GM21528 (cell line): ENCODE data around the gene HSPA4.

Experiments used
- ATAC-seq: cut with Tn5 transposase; IDR thresholded peaks from one replicate; pipeline ENCODE4 v1.9.1; 2021; ENCODE audit warnings: mild to moderate bottlenecking, moderate library complexity; ENCODE audit not compliant: unreplicated experiment, low FRiP score

The HSPA4 gene

DNA sequence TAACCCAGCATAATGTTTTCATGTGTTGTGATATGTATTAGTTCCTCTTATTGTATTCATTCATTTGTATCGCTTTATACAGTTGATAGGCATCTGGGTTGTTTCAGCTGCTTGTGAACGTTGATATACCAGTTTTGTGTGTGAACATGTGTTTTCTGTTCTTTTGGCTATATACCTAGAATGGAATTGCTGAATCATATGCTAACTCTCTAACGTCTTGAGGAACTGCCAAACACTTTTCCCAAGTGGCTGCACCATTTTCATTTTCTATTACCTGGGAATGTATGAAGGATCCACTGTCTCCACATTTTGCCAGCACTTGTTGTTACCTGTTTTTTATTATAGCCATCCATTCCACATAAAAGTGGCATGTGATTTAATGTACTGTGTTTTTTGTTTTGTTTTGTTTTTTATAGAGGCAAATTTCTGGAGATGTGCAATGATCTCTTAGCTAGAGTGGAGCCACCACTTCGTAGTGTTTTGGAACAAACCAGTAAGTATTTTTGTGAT lies 34.6 kb downstream of the HSPA4 start:
- no peak for ATAC-seq

DNA sequence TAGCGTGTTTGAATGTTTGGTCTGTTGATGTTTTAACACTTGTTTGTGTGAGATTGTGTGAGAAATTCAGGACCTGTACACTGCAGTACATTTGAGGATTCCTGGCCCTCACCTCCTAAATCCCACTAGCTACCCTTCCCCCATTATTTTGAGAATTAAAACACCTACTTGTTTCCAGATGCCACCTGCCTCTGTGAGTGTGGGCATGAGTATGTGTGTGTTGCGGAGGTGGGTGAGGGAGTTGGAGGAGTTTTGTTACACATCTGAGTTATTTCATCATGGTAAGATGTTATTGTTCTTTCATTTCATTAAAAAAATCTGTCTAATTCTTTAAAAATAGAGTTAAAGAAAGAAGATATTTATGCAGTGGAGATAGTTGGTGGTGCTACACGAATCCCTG lies 36.3 kb downstream of the HSPA4 start:
- no peak for ATAC-seq

DNA sequence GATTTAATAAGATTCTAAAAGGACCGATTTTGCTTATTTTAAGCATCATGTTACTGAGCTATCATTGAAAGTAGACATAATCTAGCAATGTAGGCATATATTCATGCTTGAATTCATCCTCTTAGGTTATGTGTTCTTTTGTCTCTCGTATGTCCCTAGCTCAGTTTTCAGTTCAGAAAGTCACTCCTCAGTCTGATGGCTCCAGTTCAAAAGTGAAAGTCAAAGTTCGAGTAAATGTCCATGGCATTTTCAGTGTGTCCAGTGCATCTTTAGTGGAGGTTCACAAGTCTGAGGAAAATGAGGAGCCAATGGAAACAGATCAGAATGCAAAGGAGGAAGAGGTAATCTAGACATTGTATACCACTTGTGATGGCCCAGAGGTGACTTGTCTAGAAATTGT lies 39.2 kb downstream of the HSPA4 start:
- no peak for ATAC-seq

DNA sequence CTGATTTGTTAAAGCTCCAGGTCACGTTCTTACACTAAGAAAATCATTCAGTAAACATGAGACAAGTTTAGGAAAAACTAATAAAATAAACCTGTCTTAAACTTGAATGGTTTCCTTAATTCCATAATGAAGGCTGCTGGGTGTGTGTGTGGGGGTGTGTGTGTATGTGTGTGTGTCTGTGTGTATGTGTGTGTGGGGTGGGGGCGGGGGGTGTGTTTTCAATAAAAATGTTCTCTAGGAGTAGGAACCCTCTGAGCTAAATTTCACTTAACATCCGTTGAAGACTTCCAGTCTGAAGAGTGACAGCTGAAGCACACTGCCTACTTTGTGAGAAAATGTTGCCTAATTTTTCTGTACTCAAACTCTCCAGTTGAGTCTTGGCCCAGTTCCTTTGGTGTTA lies 54.5 kb downstream of the HSPA4 start:
- ATAC-seq: no peak

DNA sequence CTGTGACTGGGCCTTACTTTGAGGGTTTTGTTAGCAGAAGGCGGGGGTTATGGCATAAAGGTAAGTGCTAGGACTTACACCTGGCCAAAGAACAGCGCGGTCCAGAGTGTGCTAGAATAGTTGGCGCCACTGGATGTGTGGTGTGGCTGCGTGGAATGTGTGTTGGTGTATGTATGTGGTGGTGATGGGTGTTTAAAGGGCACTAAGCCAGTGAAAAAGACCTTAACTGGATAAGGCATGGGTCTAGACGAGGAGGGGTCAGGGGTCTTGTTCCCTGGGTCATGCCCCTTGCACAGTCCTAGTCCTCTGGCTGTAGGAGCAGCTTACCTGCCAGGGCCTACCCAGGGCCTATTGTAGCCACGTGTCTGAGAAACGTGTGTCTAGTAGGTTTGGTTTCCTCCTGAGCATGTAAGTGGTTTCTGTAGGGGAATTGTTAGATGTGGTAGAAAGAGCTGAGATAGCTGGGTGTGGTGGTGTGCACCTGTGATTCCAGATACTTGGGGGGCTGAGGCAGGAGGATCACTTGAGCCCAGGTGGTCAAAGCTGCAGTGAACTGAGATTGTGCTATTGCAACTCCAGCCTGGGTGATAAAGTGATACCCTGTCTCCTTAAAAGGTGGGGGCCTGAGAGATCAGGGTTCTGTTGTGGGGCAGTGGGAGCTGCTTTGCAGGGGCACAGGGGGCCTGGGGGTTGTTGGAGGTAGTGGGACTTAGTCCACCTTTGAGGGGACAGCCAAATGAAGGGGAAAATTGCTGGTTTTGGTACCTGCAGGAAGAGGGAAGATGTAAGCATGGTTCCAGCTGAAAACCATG lies 55.2 kb downstream of the HSPA4 start:
- ATAC-seq: no peak

DNA sequence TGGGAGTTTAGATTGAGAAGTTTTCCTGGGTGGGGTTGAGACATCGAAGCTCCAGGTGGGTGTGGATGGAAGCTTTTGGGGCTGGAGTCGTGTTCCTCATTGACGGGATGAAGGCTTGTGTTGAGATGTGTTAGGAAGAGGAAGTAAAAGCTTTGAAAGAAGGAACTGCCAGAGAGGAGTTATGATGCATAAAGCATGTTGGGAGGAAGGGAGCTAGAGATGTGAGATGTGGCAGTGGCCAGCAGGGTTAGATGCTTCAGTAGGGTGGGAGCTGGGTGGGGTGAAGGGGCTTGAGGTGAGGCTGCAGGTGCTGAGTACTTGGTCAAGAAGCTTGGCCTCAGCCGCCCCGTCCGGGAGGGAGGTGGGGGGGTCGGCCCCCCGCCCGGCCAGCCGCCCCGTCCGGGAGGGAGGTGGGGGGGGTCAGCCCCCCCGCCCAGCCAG lies 56.7 kb downstream of the HSPA4 start:
- ATAC-seq: no peak

DNA sequence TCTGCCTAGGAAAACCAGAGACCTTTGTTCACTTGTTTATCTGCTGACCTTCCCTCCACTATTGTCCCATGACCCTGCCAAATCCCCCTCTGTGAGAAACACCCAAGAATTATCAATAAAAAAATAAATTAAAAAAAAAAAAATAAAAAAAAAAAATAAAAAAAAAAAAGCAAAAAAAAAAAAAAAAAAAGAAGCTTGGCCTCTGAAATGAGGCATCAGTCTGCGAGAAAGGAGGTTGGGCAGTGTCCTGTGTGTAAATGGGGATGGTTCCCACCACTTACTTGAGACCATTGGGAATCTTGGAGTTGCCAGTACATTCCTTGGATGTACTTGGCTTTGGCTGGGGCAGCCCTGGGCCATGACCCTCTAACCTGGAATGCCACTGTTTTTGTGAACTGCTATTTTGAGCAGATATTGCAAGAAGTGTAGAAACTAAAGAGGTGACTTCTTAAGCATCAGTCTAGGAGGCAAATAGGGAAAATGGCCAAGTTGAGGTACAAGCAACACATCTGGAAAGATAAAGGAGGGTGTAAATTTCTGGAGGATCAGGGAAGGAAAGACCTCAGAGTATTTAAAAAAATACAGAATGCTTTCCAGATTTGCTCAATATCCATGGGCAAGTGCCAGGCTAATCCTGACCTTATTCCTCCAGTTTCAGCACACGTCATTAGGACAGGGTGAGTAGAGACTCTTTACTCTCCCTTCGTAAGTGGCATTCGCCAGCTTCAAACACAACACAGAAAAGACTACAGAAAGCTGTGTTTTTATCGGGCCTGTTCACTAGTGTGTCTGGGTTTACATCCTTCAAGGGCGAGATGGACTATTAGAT lies 58.1 kb downstream of the HSPA4 start:
- no peak for ATAC-seq

DNA sequence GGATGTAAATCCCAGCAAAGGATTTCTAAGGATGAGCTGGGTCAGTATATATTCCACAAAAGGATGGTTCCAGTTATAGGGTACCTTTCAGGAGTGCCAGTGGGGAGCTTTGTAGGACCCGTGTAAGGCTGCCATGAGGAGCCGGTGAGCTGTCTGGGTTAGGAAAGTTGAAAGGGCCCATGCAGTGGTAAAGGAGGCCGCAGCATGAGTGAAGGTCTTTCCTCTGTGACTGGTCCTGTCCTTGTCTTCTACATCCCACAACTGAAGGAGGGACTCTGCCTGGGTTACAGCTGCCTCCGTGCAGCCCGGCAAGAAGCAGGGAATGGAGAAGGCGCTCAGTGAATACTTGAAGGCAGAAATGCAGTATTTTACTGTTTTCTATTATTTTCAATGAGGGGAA lies 58.9 kb downstream of the HSPA4 start:
- ATAC-seq: no peak

DNA sequence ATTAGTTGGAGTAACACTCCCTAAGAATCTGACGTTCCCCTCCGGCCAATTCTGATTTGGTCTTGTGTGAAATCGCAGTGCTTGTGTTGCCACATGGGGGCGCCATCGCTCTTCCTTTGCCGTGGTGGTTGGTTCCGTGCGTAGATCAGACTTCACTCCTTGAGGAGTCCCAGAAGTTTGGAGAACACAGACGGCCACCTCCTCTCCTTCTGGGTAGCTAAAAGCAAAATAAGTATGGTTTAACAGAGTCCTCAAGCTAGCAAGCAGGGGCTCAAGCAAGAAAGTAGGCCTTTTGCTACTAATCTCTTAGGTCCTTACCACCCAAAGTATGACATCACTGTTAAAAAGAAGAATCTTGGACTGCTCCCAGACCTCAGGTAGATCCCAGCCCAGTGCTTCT lies 59.5 kb downstream of the HSPA4 start:
- no peak for ATAC-seq

DNA sequence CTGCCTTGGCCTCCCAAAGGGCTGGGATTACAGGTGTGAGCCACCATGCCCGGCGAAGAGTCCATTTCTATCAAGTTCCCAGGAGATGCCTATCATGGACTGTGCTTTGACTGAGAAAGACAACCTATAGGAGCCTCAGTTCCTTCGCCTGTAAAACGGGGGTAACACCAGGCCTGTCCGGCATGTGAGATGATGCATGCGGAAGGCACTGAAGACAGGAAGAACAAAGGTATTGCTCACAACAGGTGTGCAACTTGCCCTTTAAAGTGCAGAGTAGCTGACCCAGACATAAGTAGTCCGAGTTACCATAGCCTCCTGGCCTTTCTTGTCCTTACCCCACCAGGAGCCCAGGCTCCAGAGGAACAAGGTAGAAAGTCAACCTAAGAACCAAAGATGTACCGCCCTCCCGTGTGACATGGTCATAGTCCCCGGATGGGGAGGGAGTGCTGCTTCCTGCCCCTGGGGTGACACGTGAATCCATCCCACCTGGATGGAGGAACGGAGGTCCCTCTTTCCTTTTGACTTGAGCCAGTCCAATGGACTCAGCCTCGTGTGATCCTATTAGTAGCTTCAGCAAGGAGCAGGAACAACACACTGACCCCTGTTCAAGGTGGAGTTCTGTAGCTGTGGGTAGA lies 60.3 kb downstream of the HSPA4 start:
- ATAC-seq: no peak

DNA sequence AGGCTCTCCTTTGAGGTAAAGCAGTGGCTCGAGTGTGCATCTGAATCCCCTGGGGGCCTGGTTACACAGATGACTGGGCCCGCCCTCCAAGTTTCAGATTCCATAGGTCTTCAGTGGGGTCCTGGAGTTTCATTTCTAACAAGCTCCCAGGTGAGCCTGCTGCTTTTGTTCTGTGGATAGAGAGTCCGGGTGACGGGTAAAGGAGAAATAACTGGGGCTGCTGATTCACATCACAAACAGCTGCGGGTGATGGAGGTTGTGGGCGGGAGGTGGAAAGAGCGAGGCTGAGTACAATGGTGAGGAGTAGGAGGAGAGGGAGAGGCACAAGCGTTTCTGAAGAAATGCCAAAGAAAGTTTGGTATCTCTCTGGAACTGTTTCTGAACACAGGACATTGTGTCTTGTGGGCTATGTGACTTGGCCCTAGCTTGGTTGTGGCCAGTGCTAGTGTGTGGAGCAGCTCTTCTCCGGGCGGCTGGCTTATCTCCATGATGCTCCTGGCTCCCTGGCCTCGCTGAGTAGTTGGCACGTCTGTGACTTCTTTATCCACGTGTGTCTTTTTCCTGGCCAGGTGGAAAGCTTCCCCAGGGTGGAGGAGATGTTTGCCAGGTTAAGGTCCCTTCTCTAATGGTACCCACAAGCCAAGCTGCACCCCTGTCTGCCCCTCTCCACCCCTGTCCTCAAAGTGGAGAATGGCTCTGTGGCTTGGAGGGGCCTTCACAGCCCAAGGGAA lies 61.7 kb downstream of the HSPA4 start:
- no peak for ATAC-seq

DNA sequence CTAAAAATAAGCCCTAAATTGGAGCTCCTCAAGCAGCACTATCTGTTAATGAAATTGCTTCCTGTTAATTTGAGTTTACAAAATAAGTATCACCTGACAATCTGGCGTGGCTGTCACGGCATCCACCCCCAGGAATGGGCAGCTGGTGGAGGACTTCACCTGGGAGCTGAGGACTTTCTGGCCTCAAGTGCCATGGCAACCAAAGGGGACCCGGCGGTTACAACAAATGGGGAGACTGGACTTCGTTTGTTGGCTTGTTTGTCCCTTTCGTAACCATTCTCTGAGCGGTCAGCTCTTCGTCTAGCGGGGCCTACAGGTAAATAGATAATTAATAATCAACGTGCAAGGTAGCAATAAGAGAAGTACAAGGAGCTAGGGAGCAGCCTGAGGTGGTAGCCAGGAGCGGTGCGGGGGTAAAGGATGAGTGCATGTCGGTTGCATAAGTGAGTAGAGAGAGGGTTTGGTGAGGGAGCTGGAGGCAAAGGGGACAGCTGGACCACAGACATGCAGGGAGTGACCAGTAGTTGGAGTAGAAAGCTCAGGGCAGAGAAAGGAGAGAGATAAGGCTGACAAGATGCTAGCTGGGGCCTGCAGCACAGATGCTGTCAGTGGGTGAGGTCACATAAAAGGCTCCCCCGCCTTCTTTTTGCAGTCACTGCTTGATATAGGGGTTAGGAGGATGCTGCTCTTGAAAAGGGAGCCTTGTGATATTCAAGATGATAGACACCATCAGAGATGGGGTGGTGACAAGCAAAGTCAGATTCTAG lies 62.5 kb downstream of the HSPA4 start:
- no peak for ATAC-seq

DNA sequence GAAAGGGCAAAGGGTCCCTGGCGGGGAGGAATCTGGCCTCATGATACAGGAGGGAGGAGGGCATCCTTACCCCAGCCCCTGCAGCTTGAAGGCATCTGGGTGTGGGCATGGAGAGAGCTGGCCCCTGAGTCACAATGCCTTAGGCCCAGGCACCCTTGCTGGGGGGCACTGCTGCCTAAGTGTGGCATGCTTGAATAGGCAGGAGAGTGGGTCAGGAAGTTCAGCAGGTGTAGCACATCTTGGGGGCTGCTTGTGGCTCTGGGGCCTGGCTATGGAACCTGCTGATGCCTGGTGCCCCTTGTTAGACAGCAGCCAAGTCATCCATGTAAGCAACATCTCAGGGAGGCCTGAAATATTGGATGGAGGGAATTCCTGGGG lies 63.1 kb downstream of the HSPA4 start:
- ATAC-seq: no peak

DNA sequence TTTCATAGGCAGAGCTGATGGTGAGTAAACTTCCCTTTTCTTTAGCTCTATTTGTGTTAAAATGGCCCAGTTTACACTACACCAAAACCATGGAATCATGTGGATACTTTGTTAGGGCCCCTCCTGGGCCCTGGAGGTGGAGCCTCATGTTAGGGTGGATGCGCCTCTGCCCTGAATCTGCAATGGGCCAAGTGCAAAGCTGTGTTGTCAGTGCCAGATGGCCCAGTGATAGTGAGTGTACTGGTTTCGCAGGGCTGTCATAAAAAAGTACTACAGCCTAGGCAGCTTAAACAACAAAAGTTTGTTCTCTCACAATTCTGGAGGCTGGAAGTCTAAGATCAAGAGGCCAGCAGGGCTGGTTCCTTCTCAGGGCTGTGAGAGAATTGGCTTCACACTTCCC lies 64.8 kb downstream of the HSPA4 start:
- ATAC-seq: no peak

DNA sequence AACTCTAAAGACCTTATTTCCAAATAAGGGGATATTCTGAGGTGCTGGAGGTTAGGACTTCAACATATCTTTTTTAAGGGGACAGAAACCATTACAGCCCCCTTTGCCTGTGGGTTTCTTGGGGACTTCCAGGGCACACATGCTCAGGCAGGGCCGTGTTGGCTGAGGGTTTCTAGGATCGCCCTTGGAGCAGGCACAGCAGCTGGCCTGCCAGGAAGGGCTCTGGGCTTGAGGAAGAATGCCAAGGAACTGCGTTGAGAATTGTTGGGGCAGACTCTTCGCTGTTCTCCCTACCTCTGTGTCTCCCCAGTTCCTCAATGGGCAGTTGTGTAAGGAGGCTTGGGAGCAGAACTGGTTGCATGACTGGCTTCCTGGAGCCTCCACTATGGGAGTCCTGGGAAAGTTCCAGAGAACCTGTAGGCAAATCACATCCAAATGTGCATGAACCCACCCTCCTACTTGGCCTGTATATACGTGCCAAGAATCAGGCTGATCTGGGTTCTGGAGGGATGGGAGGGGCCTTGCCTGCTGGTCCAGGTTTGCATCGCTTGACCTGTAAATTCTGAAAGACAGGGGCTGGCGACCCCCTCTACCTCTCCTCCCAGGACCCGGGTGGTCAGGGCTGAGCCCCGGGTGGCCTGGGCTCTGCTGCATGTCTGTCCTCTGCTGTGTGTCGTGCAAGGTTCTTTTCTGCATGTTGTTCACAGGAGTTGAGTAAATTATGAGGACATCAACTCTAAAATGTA lies 65.5 kb downstream of the HSPA4 start:
- ATAC-seq: no peak

DNA sequence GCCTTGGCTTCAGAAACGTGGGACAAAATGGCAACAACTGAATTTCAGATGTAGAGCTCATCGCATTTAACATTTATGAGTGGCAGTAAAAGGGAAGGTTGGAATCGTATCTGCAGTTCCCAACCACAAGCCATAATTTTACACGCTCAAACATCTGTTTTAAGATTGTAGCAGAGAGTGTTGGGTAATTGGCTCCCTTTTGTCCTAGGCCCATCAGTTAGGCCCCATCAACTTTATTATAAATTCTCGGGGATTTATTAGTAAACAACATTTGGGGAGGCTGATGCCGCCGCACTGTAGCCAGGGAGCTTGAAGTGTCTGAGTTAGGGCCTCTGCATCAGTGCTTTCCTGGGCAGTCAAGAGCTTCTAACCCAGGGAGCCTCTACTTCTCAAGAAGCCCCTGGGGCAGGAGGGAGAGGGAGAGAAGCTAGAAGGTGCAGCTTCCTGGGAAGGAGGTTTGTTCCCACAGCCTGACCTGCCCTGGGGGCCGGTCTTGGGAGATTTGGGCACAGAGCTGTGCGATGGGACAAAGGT lies 66.2 kb downstream of the HSPA4 start:
- ATAC-seq: no peak

DNA sequence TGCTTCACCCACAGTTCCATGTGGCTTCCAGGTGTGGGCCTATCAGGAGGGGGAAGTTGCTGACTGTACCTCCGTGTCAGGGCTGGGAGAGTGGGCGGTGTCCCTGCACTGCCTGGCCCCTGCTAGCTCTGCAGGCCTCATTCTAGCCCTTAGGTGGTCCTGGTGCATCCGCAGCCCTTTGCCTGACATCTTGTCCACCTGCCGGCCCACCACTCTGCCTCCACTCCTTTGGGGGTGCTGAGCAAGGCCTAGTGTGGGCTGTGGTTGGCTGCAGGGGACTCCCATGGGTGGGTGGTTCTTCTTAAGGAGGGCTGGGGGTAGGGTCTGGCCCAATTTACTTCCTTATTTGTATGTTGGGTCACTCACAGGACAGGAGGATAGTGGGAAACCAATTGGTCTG lies 66.9 kb downstream of the HSPA4 start:
- no peak for ATAC-seq

DNA sequence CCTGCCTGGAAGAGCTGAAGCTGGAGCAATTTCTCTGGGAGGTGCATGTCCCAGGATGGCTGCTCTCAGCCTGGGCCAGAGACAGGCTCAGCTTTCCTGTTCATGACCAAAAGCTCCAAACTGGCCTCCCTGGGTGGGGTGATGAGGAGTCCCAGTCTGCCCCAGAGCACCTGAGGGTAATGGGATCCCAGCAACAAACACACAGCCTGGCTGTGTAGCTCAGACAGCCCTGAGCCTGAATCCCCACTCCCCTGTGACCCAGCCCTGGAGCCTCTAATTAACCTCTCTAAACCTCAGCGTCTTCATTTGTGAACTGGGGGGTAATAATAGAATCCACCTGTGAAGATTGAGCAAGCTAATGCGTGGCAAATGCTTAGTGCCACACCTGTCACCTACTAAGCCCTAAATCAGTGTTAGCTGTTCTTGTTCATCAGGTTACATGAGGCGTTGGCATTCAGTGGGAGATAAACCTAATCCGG lies 67.5 kb downstream of the HSPA4 start:
- ATAC-seq: no peak
